ENCODE measurements around the gene CRELD1.
A peak's percentile ranks its signal among the peaks of the same experiment; 100 is the strongest.

The CRELD1 gene

GRCh38 chr3:9903904-9904303 is 29.7 kb upstream of the CRELD1 start:
- no peak for DNase-seq (ENCODE audit: low read depth in 1 of 2, low spot score in 1 of 2)

GRCh38 chr3:9906480-9906879 is 27.2 kb upstream of the CRELD1 start:
- DNase-seq (ENCODE audit: low read depth in 1 of 2, low spot score in 1 of 2), result no peak

GRCh38 chr3:9908286-9908685 is 25.3 kb upstream of the CRELD1 start:
- no peak for DNase-seq (ENCODE audit: low read depth in 1 of 2, low spot score in 1 of 2)

GRCh38 chr3:9909221-9910013 is 24.2 kb upstream of the CRELD1 start:
- peak in 1 of 2 donors; percentile 12 for DNase-seq (ENCODE audit: low read depth in 1 of 2, low spot score in 1 of 2)

GRCh38 chr3:9911863-9912262 is 21.8 kb upstream of the CRELD1 start:
- DNase-seq (ENCODE audit: low read depth in 1 of 2, low spot score in 1 of 2), result no peak

- DNase-seq (ENCODE audit: low read depth in 1 of 2, low spot score in 1 of 2), result no peak
Measured at GRCh38 chr3:9912294-9912935, 21.2 kb upstream of the CRELD1 start.

- no peak for DNase-seq (ENCODE audit: low read depth in 1 of 2, low spot score in 1 of 2)
Measured at GRCh38 chr3:9913601-9914000, 20.0 kb upstream of the CRELD1 start.

- no peak for DNase-seq (ENCODE audit: low read depth in 1 of 2, low spot score in 1 of 2)
Measured at GRCh38 chr3:9914011-9914410, 19.6 kb upstream of the CRELD1 start.

GRCh38 chr3:9914559-9915253 is 18.9 kb upstream of the CRELD1 start:
- DNase-seq (ENCODE audit: low read depth in 1 of 2, low spot score in 1 of 2), result no peak

- peak in 1 of 2 donors; percentile 9 for DNase-seq (ENCODE audit: low read depth in 1 of 2, low spot score in 1 of 2)
Measured at GRCh38 chr3:9915254-9916141, 18.1 kb upstream of the CRELD1 start.

- DNase-seq (ENCODE audit: low read depth in 1 of 2, low spot score in 1 of 2), result no peak
Measured at GRCh38 chr3:9916346-9916733, 17.3 kb upstream of the CRELD1 start.

GRCh38 chr3:9916734-9917680 is 16.6 kb upstream of the CRELD1 start, which contains the start of gene IL17RC:
IL17RC (plus strand) TSS chr3:9917098; CDS start chr3:9917316, 218 bp downstream.
- DNase-seq (ENCODE audit: low read depth in 1 of 2, low spot score in 1 of 2), result peak in 1 of 2 donors; percentile 25

- DNase-seq (ENCODE audit: low read depth in 1 of 2, low spot score in 1 of 2), result no peak
Measured at GRCh38 chr3:9917820-9918219, 15.8 kb upstream of the CRELD1 start.

GRCh38 chr3:9918261-9919038 is 15.2 kb upstream of the CRELD1 start:
- no peak for DNase-seq (ENCODE audit: low read depth in 1 of 2, low spot score in 1 of 2)

GRCh38 chr3:9928158-9928557 is 5.5 kb upstream of the CRELD1 start:
- no peak for DNase-seq (ENCODE audit: low read depth in 1 of 2, low spot score in 1 of 2)

- DNase-seq (ENCODE audit: low read depth in 1 of 2, low spot score in 1 of 2), result no peak
Measured at GRCh38 chr3:9930804-9931418, 2.7 kb upstream of the CRELD1 start.

GRCh38 chr3:9932535-9932842 is 1.1 kb upstream of the CRELD1 start:
- DNase-seq (ENCODE audit: low read depth in 1 of 2, low spot score in 1 of 2), result no peak

GRCh38 chr3:9932843-9933560 is 632 bp upstream of the CRELD1 start:
- DNase-seq (ENCODE audit: low read depth in 1 of 2, low spot score in 1 of 2), result peak; percentile 80 to 85
